Measurements from ENCODE around the gene FZD8.
"Not testable (repeated sequence)": the region's sequence is repeated elsewhere in the genome, so short reads cannot be mapped to it uniquely, and the experiment has no call there.

The FZD8 gene

GRCh38 chr10:35642035-35642792 lies at the start of gene FZD8:
TSS of gene FZD8 (minus strand) at chr10:35642296. CDS start at chr10:35641429, 867 bp downstream.
- DNase-seq = peak; percentile 63 to 76

DNA sequence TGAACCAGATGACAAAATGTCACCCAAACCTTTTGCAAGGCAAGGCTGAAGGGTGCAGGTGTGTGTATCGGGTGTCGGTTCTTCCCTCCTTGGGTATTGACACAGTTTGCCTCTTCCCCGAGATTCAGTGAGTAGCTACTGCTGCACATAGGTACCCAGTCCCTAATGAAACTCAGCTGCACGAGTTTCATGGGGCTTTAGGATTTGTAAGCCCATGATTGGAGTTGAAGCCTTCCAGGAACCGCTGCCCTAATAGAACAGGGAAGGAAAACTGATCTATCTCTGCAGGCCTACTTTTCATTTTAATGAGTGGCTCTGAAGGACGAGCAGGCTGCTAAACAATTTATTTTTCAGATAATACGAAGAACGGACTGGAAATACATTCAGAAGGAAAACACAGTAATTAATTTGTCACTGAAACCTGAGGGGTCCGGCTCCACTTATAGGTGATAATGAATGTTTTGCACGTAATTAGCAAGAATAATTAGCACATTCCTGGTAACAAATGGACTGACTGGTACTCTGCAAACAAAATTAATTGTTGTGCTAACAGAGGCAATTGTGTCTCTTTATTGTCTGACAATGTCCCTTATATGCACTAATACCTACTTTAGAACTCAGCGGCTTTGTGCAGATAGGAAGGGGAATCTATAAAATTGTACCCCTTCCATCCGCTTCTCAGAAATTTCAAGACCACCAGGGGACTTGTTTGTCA lies 49.6 kb upstream of the FZD8 start:
- no peak for DNase-seq

DNA sequence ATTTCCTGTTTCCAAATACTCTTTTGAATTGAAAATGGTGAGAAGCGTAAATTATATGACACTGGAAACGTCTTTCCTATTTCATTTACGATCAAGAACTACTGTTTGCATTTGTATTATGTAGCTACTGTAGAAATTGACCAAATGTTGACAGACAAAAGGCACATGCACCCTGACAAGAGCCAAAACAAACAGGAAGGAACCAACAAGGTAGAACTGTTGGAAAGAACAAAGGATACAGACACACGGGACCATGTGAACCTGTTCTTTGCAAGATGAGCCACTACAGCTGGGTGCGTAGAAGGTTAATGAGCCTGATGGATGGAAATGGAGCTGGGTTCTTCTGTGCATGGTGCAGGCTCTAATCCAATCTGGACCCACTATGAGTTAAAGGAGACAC lies 48.4 kb upstream of the FZD8 start:
- no peak for DNase-seq

- DNase-seq = not testable (repeated sequence)
Observed at GRCh38 chr10:35685858-35686257, 43.8 kb upstream of the FZD8 start.

DNA sequence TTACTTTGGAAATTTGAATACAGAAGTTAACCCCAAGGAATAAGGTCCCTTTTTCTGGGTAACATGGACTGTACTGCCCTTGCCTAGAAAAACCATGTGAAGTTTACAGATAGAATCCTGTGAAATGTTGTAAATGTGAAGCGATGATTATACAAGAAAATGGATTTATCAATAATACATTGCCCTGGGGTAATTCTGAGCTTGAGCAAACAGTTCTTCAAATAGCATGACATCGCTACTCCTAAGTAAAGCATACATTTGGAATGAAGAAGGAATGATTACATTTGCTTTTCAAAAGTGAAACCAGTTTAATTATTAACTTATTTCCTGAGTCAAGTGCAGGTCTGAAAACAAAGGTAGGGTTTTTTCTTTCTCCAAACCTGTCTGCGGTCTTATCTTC lies 43.3 kb upstream of the FZD8 start:
- no peak for DNase-seq

DNA sequence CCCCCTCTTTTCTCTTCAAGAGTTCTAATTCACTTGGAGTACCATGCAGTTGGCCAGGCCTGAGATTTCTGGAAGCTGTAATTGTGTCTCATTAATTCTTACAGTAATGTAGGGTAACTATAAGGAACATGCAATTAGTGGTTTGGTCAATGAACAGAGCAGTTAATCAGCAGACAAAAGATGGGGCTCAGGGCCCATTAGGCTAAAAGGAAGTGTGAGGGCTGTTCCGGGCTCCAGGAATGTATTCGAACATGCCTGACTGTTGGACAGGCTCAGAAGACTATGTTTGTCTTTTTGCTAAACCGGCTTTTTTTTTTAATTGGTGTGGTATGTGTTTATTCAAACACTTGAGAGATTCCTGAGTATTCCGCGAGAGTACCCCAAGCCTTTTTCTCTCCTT lies 42.5 kb upstream of the FZD8 start:
- DNase-seq = no peak

GRCh38 chr10:35675846-35676245 lies 33.8 kb upstream of the FZD8 start:
- no peak for DNase-seq

GRCh38 chr10:35674843-35675242 lies 32.7 kb upstream of the FZD8 start:
- DNase-seq = no peak

GRCh38 chr10:35668865-35669650 lies 27.0 kb upstream of the FZD8 start:
- no peak for DNase-seq

DNA sequence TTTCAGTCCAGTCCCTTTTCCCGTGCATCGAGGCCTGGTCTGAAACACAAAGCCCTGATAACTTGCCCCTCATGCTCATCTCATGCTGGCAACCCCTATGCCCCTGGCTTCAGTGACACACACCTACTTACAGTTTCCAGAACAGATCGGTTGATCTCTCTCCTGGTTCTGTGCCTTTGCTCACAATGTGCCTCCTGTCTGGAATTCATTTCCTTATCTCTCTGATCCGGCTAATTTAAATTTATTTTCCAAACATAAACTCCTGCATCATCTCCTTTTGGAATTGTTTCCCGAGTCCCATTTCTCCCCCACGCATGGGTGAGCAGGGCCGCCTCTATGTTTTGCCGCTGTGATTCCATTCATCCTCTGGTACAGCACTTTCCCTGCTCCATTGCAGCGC lies 25.9 kb upstream of the FZD8 start:
- no peak for DNase-seq

- DNase-seq = no peak
Observed at GRCh38 chr10:35667270-35667889, 25.3 kb upstream of the FZD8 start.

GRCh38 chr10:35661236-35661635 lies 19.1 kb upstream of the FZD8 start:
- DNase-seq = no peak

GRCh38 chr10:35659456-35659855 lies 17.4 kb upstream of the FZD8 start:
- no peak for DNase-seq

GRCh38 chr10:35657621-35658020 lies 15.5 kb upstream of the FZD8 start:
- DNase-seq = no peak

GRCh38 chr10:35652824-35653223 lies 10.7 kb upstream of the FZD8 start:
- no peak for DNase-seq

DNA sequence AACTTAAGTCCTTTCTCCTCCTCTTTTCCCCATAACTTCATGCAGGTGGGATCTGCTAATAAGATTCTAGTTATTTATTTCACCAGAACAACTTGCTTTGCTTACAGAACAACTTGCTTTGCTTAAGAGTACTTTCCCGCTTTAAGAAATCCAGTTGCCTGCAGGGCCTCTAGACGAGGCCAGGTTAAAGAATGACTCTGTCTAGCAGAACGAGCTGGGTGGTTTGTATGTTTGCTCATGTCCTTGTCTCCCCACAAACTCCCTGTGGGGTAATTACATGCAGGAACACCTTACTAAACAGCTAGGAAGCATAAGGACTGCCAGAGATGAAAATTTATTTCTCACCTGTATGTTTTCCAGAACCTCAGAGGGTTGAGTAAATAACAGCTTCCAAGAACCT lies 8.8 kb upstream of the FZD8 start:
- DNase-seq = no peak

GRCh38 chr10:35644050-35644950 lies 2.2 kb upstream of the FZD8 start:
- DNase-seq = no peak

DNA sequence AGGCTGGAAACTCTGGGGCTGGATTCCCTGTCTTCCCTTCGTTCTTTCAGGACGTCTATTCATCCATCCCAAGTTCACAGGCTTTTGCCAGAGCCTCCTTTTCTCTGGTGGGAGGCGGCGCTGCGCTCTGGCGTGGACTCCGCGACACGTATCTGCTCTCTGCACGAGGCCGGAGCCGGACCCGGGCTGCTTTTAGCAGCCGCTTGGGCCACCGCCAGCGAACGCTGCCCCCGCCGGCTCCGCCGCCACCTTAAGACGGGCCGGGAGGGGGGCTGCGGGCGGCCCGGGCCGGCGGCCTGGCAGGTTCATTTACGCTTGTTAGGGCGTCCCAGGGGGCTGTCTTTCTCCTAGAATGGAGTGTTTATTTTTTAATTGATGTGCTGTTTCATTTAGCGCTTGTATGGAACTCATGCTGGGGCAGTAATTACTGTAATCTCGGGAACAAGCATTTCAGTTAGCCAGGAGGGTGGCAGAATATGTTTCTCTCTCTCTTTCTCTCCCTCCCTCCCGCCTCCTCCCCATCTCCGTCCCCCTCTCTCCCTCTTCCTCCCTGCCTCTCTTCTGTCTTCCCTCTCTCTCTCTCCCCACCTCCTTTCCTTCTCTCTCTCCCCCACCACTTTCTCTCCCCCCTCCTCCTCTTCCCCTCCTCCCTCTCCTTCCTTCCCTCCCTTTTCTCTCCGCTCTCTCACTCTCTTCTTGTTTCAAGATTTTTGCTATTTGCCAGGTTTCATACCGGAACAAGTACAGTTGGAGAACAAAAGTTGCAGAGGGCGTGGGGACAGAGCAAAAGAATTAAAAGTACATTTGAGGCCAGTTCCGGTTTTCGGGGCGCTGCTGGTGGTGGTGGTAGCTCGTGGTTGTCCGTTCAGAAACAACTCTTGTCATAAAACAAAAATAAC lies 1.3 kb upstream of the FZD8 start:
- no peak for DNase-seq

GRCh38 chr10:35642793-35643114 lies 658 bp upstream of the FZD8 start:
- no peak for DNase-seq

GRCh38 chr10:35641676-35642034 lies 441 bp downstream of the FZD8 start:
- no peak for DNase-seq

- DNase-seq = peak in 1 of 2 donors; percentile 44
Observed at GRCh38 chr10:35640951-35641675, 983 bp downstream of the FZD8 start.
